ENCODE results near the gene LPIN3. TPM values are rescaled to one million over a fixed set of nuclear protein-coding genes. Genes with fewer than 3 reads are reported as not detected.

LPIN3 gene
- total and polyA plus RNA-seq, 2 of the 8 experiments (the other 6 are each of a cell fraction or from before 2014, with no cell fraction given), result 3.7 to 3.9 TPM

DNA sequence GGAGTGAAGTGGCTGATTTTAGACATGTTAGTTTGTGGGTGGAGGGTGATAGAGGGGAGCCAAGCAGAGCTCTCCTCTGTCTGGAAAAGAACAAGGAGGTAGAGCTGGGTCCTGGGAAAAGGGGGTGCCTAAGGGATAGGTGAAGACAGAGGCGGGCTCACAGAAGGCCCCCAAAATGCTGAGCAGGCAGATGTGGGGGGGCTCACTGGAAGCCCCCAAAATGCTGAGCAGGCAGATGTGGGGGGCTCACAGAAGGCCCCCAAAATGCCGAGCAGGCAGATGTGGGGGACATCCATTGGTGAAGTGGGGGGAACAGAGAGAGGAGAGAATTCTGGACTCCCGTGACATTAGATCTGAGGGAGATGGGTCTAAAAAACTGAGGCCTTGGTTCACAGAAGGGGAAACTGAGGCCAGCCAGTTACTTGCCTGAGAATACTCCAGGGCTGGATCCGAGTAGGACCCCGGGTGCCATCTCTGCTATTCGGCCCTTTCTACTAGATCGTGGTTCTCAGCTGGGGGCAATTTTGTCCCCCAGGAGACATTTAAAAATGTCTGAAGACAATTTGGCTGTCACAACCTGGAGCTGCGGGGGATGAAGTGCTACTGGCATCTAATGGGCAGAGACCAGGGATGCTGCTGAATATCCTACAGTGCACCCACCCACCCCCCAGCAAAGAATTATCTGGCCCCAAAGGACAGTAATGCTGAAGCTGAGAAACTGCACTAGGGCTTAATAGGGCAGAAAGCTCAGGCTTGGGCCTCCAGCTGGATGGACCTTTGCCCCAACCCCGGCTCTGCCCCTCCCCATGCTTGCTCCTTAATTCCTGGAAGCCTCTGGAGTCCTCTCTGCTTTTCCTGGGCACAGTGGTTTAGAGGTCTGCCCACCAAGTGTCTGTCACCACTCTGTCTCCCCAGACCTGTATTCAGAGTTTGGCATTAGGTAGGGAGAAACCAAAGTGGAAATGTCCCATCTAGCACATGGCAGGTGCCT, 2.1 kb downstream of the LPIN3 start (continued):
- TF ChIP-seq, protein P1, sequence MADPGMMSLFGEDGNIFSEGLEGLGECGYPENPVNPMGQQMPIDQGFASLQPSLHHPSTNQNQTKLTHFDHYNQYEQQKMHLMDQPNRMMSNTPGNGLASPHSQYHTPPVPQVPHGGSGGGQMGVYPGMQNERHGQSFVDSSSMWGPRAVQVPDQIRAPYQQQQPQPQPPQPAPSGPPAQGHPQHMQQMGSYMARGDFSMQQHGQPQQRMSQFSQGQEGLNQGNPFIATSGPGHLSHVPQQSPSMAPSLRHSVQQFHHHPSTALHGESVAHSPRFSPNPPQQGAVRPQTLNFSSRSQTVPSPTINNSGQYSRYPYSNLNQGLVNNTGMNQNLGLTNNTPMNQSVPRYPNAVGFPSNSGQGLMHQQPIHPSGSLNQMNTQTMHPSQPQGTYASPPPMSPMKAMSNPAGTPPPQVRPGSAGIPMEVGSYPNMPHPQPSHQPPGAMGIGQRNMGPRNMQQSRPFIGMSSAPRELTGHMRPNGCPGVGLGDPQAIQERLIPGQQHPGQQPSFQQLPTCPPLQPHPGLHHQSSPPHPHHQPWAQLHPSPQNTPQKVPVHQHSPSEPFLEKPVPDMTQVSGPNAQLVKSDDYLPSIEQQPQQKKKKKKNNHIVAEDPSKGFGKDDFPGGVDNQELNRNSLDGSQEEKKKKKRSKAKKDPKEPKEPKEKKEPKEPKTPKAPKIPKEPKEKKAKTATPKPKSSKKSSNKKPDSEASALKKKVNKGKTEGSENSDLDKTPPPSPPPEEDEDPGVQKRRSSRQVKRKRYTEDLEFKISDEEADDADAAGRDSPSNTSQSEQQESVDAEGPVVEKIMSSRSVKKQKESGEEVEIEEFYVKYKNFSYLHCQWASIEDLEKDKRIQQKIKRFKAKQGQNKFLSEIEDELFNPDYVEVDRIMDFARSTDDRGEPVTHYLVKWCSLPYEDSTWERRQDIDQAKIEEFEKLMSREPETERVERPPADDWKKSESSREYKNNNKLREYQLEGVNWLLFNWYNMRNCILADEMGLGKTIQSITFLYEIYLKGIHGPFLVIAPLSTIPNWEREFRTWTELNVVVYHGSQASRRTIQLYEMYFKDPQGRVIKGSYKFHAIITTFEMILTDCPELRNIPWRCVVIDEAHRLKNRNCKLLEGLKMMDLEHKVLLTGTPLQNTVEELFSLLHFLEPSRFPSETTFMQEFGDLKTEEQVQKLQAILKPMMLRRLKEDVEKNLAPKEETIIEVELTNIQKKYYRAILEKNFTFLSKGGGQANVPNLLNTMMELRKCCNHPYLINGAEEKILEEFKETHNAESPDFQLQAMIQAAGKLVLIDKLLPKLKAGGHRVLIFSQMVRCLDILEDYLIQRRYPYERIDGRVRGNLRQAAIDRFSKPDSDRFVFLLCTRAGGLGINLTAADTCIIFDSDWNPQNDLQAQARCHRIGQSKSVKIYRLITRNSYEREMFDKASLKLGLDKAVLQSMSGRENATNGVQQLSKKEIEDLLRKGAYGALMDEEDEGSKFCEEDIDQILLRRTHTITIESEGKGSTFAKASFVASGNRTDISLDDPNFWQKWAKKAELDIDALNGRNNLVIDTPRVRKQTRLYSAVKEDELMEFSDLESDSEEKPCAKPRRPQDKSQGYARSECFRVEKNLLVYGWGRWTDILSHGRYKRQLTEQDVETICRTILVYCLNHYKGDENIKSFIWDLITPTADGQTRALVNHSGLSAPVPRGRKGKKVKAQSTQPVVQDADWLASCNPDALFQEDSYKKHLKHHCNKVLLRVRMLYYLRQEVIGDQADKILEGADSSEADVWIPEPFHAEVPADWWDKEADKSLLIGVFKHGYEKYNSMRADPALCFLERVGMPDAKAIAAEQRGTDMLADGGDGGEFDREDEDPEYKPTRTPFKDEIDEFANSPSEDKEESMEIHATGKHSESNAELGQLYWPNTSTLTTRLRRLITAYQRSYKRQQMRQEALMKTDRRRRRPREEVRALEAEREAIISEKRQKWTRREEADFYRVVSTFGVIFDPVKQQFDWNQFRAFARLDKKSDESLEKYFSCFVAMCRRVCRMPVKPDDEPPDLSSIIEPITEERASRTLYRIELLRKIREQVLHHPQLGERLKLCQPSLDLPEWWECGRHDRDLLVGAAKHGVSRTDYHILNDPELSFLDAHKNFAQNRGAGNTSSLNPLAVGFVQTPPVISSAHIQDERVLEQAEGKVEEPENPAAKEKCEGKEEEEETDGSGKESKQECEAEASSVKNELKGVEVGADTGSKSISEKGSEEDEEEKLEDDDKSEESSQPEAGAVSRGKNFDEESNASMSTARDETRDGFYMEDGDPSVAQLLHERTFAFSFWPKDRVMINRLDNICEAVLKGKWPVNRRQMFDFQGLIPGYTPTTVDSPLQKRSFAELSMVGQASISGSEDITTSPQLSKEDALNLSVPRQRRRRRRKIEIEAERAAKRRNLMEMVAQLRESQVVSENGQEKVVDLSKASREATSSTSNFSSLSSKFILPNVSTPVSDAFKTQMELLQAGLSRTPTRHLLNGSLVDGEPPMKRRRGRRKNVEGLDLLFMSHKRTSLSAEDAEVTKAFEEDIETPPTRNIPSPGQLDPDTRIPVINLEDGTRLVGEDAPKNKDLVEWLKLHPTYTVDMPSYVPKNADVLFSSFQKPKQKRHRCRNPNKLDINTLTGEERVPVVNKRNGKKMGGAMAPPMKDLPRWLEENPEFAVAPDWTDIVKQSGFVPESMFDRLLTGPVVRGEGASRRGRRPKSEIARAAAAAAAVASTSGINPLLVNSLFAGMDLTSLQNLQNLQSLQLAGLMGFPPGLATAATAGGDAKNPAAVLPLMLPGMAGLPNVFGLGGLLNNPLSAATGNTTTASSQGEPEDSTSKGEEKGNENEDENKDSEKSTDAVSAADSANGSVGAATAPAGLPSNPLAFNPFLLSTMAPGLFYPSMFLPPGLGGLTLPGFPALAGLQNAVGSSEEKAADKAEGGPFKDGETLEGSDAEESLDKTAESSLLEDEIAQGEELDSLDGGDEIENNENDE (IDR thresholded peaks at IDR 0.05; ENCODE audit: insufficient replicate concordance, low read length), result no peak
- no peak for TF ChIP-seq ZNF274 (IDR thresholded peaks at IDR 0.05; ENCODE audit: borderline replicate concordance, extremely low read depth, low read length)
- TF ChIP-seq SIRT6 (IDR thresholded peaks at IDR 0.05; ENCODE audit: low read length), result no peak
- TF ChIP-seq POU5F1 (IDR thresholded peaks at IDR 0.05; ENCODE audit: low read depth, low read length), result no peak
- no peak for TF ChIP-seq SAP30 (IDR thresholded peaks at IDR 0.05; ENCODE audit: insufficient read depth, insufficient replicate concordance, low read length)
- TF ChIP-seq, protein P2, sequence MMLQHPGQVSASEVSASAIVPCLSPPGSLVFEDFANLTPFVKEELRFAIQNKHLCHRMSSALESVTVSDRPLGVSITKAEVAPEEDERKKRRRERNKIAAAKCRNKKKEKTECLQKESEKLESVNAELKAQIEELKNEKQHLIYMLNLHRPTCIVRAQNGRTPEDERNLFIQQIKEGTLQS (IDR thresholded peaks at IDR 0.05; ENCODE audit: insufficient read depth, low read depth, low read length), result no peak

All from H1 (cell line).